ENCODE results near the gene ZFHX2.

ZFHX2 gene

DNA sequence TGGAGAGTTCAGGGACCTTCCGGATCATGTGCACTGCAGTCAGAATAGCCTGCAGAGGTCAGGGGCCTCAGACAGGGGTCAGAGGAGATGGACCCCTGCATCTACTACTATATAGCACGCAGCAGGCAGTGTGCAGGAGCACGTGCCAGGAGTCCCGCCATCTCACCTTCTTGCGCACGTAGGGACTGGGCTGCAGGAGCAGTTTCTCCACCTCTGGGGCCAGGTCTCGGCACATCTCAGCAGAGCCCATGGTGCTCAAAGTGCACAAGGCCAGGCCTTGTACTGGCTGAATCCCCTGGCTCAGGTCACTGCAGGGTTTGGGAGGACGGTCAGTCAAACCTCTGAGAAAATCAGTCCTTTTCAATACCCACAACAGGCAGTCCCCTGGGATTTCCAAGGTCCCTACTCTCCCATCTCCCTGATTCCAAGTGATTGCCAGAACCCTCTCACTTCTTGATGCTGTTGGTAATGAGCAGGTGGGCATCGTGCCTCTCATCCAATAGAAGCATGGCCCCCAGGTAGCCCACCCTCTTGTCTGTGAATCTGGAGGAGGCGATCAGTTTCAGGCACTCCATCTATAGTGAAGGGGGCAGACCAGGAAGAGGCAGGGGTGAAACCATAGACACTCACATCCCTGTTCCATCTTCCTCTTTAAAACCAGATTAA is 14.7 kb upstream of the ZFHX2 start:
- Histone ChIP-seq H3K27me3 (ENCODE audit: control insufficient read depth in 1 of 2, insufficient read depth in 2 of 2, low read length in 2 of 2) (no peaks in the 10 kb centered on the region), H3K9me3 (ENCODE audit: control insufficient read depth in 1 of 2, low read length in 2 of 2) (no peaks in the 10 kb centered on the region), H3K9ac (ENCODE audit: low read depth in 1 of 2, low read length in 2 of 2) (peak overlapping the region; percentile 80 to 81), H3K4me3 (ENCODE audit: low read depth in 1 of 2, low read length in 2 of 2) (peak overlapping the region; percentile 81 to 90), H3K27ac (ENCODE audit: low read depth, low read length) (no peak overlapping the region), H3K4me1 (ENCODE audit: control insufficient read depth in 1 of 2, insufficient read depth in 2 of 2, low read length in 2 of 2) (peaks cover 17 to 18% of the 10 kb centered on the region in 2 donors), H3K36me3 (ENCODE audit: control insufficient read depth in 1 of 2, insufficient read depth in 2 of 2, low read length in 2 of 2) (peaks cover 14 to 44% of the 10 kb centered on the region in 2 donors)

GRCh38 chr14:23565626-23566025 is 14.1 kb upstream of the ZFHX2 start:
- Histone ChIP-seq H3K9me3 (ENCODE audit: control insufficient read depth in 1 of 2, low read length in 2 of 2) (no peaks in the 10 kb centered on the region), H3K4me3 (ENCODE audit: low read depth in 1 of 2, low read length in 2 of 2) (no peak overlapping the region), H3K4me1 (ENCODE audit: control insufficient read depth in 1 of 2, insufficient read depth in 2 of 2, low read length in 2 of 2) (peaks cover 17 to 18% of the 10 kb centered on the region in 2 donors), H3K27me3 (ENCODE audit: control insufficient read depth in 1 of 2, insufficient read depth in 2 of 2, low read length in 2 of 2) (no peaks in the 10 kb centered on the region), H3K36me3 (ENCODE audit: control insufficient read depth in 1 of 2, insufficient read depth in 2 of 2, low read length in 2 of 2) (peaks cover 14 to 50% of the 10 kb centered on the region in 2 donors), H3K9ac (ENCODE audit: low read depth in 1 of 2, low read length in 2 of 2) (no peak overlapping the region), H3K27ac (ENCODE audit: low read depth, low read length) (no peak overlapping the region)

GRCh38 chr14:23564876-23565275 is 13.3 kb upstream of the ZFHX2 start:
- Histone ChIP-seq H3K4me1 (ENCODE audit: control insufficient read depth in 1 of 2, insufficient read depth in 2 of 2, low read length in 2 of 2) (peaks cover 17 to 18% of the 10 kb centered on the region in 2 donors), H3K27me3 (ENCODE audit: control insufficient read depth in 1 of 2, insufficient read depth in 2 of 2, low read length in 2 of 2) (no peaks in the 10 kb centered on the region), H3K9ac (ENCODE audit: low read depth in 1 of 2, low read length in 2 of 2) (no peak overlapping the region), H3K36me3 (ENCODE audit: control insufficient read depth in 1 of 2, insufficient read depth in 2 of 2, low read length in 2 of 2) (peaks cover 18 to 55% of the 10 kb centered on the region in 2 donors), H3K27ac (ENCODE audit: low read depth, low read length) (no peak overlapping the region), H3K4me3 (ENCODE audit: low read depth in 1 of 2, low read length in 2 of 2) (no peak overlapping the region), H3K9me3 (ENCODE audit: control insufficient read depth in 1 of 2, low read length in 2 of 2) (no peaks in the 10 kb centered on the region)

- Histone ChIP-seq H3K4me3 (ENCODE audit: low read depth in 1 of 2, low read length in 2 of 2) (no peak overlapping the region), H3K27ac (ENCODE audit: low read depth, low read length) (no peak overlapping the region), H3K4me1 (ENCODE audit: control insufficient read depth in 1 of 2, insufficient read depth in 2 of 2, low read length in 2 of 2) (peaks cover 17 to 18% of the 10 kb centered on the region in 2 donors), H3K27me3 (ENCODE audit: control insufficient read depth in 1 of 2, insufficient read depth in 2 of 2, low read length in 2 of 2) (no peaks in the 10 kb centered on the region), H3K36me3 (ENCODE audit: control insufficient read depth in 1 of 2, insufficient read depth in 2 of 2, low read length in 2 of 2) (peaks cover 22 to 60% of the 10 kb centered on the region in 2 donors), H3K9me3 (ENCODE audit: control insufficient read depth in 1 of 2, low read length in 2 of 2) (no peaks in the 10 kb centered on the region), H3K9ac (ENCODE audit: low read depth in 1 of 2, low read length in 2 of 2) (no peak overlapping the region)
Observed at GRCh38 chr14:23564181-23564812, 12.7 kb upstream of the ZFHX2 start.

- no peak overlapping the region for H3K4me3 ChIP-seq (ENCODE audit: low read depth in 1 of 2, low read length in 2 of 2)
- no peak overlapping the region for H3K9ac ChIP-seq (ENCODE audit: low read depth in 1 of 2, low read length in 2 of 2)
- no peaks in the 10 kb centered on the region for H3K27me3 ChIP-seq (ENCODE audit: control insufficient read depth in 1 of 2, insufficient read depth in 2 of 2, low read length in 2 of 2)
- H3K27ac ChIP-seq (ENCODE audit: low read depth, low read length) = no peak overlapping the region
- peaks cover 16 to 20% of the 10 kb centered on the region in 2 donors for H3K4me1 ChIP-seq (ENCODE audit: control insufficient read depth in 1 of 2, insufficient read depth in 2 of 2, low read length in 2 of 2)
- no peaks in the 10 kb centered on the region for H3K9me3 ChIP-seq (ENCODE audit: control insufficient read depth in 1 of 2, low read length in 2 of 2)
- H3K36me3 ChIP-seq (ENCODE audit: control insufficient read depth in 1 of 2, insufficient read depth in 2 of 2, low read length in 2 of 2) = peaks cover 28 to 67% of the 10 kb centered on the region in 2 donors
Observed at GRCh38 chr14:23563473-23564180, 12.1 kb upstream of the ZFHX2 start.

DNA sequence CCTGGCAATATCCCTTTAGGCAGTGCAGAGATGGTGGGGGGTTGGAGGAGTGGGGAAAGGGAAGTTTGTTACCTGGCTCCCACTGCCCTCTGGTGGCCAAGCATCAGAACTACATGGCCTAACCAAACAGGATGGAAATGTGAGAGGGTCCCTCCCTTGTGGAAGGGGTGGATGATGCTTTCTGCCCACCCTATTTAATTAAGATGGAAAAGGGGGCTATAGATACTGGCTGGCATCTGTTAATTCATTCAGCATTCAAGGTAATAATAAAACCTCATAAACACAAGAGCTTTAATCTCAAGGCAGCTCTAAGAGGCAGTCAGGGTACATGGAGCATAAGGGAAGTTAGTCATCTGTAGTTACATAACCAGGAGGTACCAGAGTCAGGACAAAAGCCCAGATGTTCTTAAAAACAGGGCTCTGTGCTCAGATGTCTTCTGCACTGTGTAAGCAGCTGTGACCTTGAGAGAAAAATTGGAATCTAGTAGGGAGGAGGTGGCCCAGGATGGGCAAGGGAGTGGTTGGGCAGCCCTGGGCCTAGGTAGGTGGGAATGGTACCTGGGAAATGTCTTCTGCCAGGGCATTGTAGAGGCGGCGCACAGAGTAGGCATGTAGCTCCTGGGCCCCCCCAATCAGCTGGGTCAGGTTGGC is 11.4 kb upstream of the ZFHX2 start:
- no peak overlapping the region for H3K27ac ChIP-seq (ENCODE audit: low read depth, low read length)
- H3K9ac ChIP-seq (ENCODE audit: low read depth in 1 of 2, low read length in 2 of 2) = no peak overlapping the region
- no peak overlapping the region for H3K4me3 ChIP-seq (ENCODE audit: low read depth in 1 of 2, low read length in 2 of 2)
- no peaks in the 10 kb centered on the region for H3K27me3 ChIP-seq (ENCODE audit: control insufficient read depth in 1 of 2, insufficient read depth in 2 of 2, low read length in 2 of 2)
- no peaks in the 10 kb centered on the region for H3K9me3 ChIP-seq (ENCODE audit: control insufficient read depth in 1 of 2, low read length in 2 of 2)
- H3K4me1 ChIP-seq (ENCODE audit: control insufficient read depth in 1 of 2, insufficient read depth in 2 of 2, low read length in 2 of 2) = peaks cover 14 to 21% of the 10 kb centered on the region in 2 donors
- peaks cover 30 to 71% of the 10 kb centered on the region in 2 donors for H3K36me3 ChIP-seq (ENCODE audit: control insufficient read depth in 1 of 2, insufficient read depth in 2 of 2, low read length in 2 of 2)

GRCh38 chr14:23561873-23562821 is 10.6 kb upstream of the ZFHX2 start:
- Histone ChIP-seq H3K27me3 (ENCODE audit: control insufficient read depth in 1 of 2, insufficient read depth in 2 of 2, low read length in 2 of 2) (no peaks in the 10 kb centered on the region), H3K9ac (ENCODE audit: low read depth in 1 of 2, low read length in 2 of 2) (no peak overlapping the region), H3K4me1 (ENCODE audit: control insufficient read depth in 1 of 2, insufficient read depth in 2 of 2, low read length in 2 of 2) (peaks cover 17 to 28% of the 10 kb centered on the region in 2 donors), H3K9me3 (ENCODE audit: control insufficient read depth in 1 of 2, low read length in 2 of 2) (no peaks in the 10 kb centered on the region), H3K27ac (ENCODE audit: low read depth, low read length) (no peak overlapping the region), H3K36me3 (ENCODE audit: control insufficient read depth in 1 of 2, insufficient read depth in 2 of 2, low read length in 2 of 2) (peaks cover 30 to 71% of the 10 kb centered on the region in 2 donors), H3K4me3 (ENCODE audit: low read depth in 1 of 2, low read length in 2 of 2) (no peak overlapping the region)

DNA sequence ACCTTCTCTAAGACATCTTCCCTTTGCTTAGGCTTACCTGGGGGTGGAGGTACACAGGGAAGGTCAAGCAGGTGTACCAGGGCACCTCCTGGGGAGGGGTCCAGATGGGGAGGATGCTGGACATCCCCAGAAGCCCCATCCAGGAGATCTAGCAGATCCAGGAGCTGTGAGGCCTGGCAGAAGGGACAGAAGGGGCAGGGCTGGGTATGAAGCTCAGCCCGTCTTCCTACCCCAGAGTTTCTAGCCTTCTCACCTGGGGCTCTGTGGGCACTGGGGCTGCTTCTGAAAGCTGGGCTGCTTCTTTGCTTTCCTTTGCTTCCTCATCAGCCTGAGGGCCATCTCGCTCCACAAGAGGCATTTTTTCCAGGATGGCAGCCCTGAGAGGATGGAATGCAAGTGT is 9.7 kb upstream of the ZFHX2 start:
- Histone ChIP-seq H3K4me1 (ENCODE audit: control insufficient read depth in 1 of 2, insufficient read depth in 2 of 2, low read length in 2 of 2) (peaks cover 17 to 27% of the 10 kb centered on the region in 2 donors), H3K36me3 (ENCODE audit: control insufficient read depth in 1 of 2, insufficient read depth in 2 of 2, low read length in 2 of 2) (peaks cover 30 to 71% of the 10 kb centered on the region in 2 donors), H3K9me3 (ENCODE audit: control insufficient read depth in 1 of 2, low read length in 2 of 2) (no peaks in the 10 kb centered on the region), H3K27me3 (ENCODE audit: control insufficient read depth in 1 of 2, insufficient read depth in 2 of 2, low read length in 2 of 2) (no peaks in the 10 kb centered on the region), H3K4me3 (ENCODE audit: low read depth in 1 of 2, low read length in 2 of 2) (no peak overlapping the region), H3K27ac (ENCODE audit: low read depth, low read length) (no peak overlapping the region), H3K9ac (ENCODE audit: low read depth in 1 of 2, low read length in 2 of 2) (no peak overlapping the region)

DNA sequence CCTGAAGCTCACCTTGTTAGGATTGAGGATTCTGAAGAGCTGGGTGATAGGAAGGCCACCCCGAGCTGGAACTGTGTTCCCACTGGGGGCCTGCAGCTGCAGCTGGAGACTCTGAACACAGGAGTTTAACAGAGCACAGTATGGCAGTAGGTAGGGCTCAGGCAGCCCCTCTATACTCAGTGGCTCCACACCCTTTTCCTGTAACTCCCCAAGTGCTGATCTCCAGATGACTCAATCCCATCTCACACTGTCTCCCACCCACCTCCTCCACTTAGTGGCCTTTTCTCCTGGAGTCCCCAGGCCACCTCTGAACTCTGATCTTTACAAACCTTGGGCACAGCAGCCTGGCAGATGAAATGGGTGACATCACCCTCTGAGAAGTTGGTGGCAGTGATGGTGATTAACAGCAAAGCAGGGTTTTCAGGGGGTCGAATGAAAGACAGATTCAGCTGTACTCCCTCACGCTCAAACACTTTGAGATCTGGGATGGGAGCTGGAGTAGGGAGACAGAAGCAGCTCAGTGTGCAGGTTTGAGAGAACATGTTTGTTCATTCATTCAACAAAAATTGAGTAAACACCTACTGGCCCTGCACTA is 8.5 kb upstream of the ZFHX2 start:
- Histone ChIP-seq H3K27ac (ENCODE audit: low read depth, low read length) (no peak overlapping the region), H3K36me3 (ENCODE audit: control insufficient read depth in 1 of 2, insufficient read depth in 2 of 2, low read length in 2 of 2) (peaks cover 29 to 59% of the 10 kb centered on the region in 2 donors), H3K9ac (ENCODE audit: low read depth in 1 of 2, low read length in 2 of 2) (no peak overlapping the region), H3K4me1 (ENCODE audit: control insufficient read depth in 1 of 2, insufficient read depth in 2 of 2, low read length in 2 of 2) (peaks cover 17 to 25% of the 10 kb centered on the region in 2 donors), H3K4me3 (ENCODE audit: low read depth in 1 of 2, low read length in 2 of 2) (no peak overlapping the region), H3K9me3 (ENCODE audit: control insufficient read depth in 1 of 2, low read length in 2 of 2) (no peaks in the 10 kb centered on the region), H3K27me3 (ENCODE audit: control insufficient read depth in 1 of 2, insufficient read depth in 2 of 2, low read length in 2 of 2) (no peaks in the 10 kb centered on the region)
